NOMO-1 treated with dmso at 0.1 percent for 144 hours (cell line): ENCODE data around the gene OR2T6.
"Not testable (repeated sequence)": the region's sequence is repeated elsewhere in the genome, so short reads cannot be mapped to it uniquely, and the experiment has no call there.

Experiments used
- DNase-seq: peaks from one replicate; lab custom pipeline; 2025; ENCODE audit not compliant: unreplicated experiment; lab: John Stamatoyannopoulos, UW

The OR2T6 gene

DNA sequence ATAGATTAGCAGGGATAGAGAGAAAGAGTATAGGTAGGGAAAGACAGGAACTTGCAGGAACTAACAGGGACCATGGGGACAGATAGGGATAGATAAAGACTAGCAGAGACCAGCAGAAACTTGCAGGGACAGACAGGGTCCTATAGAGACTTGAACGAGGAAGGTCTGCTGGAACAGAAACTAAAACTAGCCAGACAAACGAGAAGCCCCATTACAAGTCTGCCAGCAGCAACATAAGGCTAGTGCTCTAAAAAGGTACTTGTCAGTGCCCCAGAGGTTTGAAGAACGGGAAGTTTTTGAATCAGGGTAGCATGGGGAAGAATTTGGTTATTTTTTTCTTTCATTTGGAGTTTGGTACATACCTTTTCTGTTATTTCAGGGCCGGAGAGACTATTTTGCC is 56.7 kb downstream of the OR2T6 start:
- not testable (repeated sequence) for DNase-seq

DNA sequence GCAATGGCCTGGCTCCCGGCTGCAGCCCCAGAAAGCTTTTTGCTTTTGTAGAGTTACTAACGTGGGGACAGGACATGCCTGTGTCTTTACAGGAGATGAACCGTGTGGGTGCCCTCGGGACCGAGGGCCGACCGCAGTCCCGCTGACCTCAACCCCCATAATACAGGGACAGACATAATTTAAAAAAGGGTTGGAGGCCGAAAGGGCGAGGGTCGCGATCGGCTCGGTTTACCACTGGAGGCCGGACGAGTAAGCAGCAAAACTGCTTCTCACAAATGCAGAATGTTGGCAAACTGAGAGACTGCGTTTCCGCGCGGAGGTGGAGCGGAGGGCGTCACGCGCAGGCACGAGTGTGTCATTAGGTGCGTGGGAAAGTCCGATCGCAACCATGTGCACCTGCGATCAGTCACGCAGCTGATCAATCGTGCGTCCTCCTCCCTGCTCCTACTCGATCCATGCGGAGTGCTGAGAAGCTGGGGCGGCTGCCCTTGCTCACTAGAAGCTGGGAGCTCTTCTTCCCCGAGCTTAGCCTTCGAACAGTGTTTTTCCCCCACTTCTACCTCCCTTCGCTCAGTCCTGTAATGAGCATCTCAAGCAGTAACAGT is 58.4 kb downstream of the OR2T6 start:
- not testable (repeated sequence) for DNase-seq

DNA sequence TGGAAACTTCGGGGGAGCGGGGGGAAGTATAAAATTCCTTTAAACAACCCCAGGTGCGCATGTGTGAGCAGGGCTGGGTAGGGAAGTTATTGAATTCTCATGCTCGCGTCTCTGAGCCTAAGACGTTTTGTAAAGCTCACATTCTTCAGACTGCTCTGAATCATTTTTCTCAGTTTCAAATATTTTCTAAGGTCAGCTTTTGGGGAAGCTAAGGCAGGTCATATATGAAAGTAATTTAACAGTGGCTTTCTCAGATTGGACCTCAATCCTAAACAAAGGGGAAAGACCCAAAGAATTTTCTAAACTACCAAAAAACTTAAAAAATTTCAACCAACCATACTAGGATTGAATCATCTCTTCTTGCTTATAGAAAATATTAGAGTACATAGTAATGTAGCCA is 59.4 kb downstream of the OR2T6 start:
- not testable (repeated sequence) for DNase-seq

DNA sequence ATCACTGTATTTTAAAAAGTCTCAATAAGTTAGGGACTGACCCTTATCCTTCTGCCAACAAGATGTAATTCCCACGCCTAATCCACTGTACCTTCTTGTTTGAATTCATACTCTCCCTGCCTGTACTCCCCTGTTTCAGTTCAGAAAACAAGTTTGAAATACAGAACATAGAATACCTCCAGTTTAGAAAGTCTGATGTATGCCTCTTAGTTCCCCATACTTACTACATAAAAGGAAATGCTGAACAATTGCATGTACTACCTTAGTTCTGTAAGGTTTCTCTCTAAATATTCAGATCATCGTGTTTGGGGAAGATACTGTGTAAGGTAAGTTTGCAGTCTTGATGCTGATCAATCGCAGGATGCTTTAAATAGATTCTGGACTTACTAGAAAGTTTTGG is 60.8 kb downstream of the OR2T6 start:
- not testable (repeated sequence) for DNase-seq

DNA sequence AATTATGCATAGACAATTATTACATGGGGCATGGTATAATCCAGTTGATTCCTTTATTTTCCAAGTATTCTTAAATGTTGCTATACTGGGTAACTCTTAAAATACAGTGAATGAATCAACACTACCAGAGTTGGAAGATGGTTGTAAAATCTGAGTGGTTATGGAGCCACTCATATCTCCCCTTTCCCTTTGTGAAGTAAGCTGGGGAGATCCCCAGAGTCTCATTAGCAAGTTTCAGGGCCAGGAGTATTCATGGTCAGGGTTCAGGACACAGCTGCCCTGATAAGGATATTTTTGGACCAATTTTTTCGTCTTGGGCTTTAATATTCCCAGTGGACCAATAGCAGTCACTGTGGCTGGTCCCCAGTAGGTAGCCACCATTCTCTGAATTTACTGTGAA is 63.1 kb downstream of the OR2T6 start:
- not testable (repeated sequence) for DNase-seq

DNA sequence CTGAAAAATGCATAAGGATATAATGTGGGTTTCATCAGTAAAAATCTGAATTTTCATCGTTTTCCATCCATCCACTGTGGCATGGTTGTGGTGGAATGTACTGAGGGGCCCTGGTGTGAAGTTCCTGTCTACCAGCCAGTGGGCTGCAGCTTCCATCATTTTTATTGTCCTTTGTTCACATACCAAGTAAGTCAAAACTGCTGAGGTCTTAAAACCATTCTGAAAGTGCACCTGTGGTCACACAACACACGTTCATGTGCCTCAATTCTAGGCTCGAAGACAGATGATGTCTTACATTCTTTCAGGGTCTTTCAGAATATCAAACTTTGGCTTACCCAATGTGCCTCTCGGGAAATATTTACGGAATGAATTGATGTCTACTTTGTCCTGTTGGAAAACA is 63.7 kb downstream of the OR2T6 start:
- DNase-seq = not testable (repeated sequence)
